Activated CD4-positive, alpha-beta T cell treated with anti-CD3 and anti-CD28 coated beads, Interleukin-2, Interleukin-4, amounts not matched to agents 100 ng/mL and 50 ng/mL, durations not matched to agents 16 hours and 8 hours (primary cell): ENCODE data around the gene SLC7A5.
"Not testable (repeated sequence)": the region's sequence is repeated elsewhere in the genome, so short reads cannot be mapped to it uniquely, and the experiment has no call there.

Experiments
- DNase-seq: peaks from one replicate; pipeline ENCODE4 v3.0.0-alpha.2; 2020; ENCODE audit warnings: low spot score

Gene SLC7A5

DNA sequence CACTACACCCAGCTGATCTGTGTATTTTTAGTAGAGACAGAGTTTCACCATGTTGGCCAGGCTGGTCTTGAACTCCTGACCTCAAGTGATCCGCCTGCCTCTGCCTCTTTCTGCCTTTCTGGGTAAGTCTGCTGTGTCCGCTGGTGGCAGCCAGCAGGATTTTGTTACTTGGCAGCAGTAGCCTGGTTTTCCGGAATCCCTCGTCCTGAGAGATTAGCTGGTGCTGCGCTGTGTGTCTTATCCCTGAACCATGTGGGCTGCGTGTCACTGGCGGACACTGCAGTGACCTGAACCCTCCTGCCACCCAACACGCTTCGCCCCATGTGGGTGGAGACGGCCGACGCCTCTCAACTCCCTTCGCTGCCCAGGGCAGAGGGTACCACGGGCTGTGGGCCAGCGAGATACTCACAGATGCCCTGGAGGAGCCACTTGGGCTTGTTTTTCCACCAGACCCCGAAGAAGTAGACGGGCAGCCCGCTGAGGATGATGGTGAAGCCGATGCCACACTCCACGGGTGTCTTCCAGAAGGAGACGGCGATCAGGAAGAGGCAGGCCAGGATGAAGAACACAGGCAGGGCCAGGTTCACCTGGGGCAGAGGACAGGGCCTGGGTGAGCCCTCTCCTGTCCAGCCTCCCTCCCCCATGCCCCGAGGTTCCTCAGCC, 35.2 kb downstream of the SLC7A5 start:
- DNase-seq, result no peak

DNA sequence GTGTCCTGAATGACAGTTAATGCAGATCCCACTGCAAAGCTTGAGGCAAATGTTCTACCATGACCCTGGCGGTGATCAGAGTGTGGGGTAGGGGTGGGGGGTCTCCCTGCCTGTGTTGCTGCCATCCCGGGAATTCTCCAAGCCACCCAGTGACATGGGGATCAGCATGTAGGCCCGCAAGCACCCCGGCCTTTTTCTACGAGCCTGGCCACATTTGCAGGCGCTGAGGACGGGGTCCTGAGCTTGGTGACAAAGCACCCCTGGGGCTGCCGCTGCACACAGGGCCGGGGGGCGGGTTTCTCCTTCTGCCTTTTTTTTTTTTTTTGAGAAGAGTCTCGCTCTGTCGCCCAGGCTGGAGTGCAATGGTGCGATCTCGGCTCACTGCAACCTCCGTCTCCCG, 35.8 kb downstream of the SLC7A5 start:
- no peak for DNase-seq

DNA sequence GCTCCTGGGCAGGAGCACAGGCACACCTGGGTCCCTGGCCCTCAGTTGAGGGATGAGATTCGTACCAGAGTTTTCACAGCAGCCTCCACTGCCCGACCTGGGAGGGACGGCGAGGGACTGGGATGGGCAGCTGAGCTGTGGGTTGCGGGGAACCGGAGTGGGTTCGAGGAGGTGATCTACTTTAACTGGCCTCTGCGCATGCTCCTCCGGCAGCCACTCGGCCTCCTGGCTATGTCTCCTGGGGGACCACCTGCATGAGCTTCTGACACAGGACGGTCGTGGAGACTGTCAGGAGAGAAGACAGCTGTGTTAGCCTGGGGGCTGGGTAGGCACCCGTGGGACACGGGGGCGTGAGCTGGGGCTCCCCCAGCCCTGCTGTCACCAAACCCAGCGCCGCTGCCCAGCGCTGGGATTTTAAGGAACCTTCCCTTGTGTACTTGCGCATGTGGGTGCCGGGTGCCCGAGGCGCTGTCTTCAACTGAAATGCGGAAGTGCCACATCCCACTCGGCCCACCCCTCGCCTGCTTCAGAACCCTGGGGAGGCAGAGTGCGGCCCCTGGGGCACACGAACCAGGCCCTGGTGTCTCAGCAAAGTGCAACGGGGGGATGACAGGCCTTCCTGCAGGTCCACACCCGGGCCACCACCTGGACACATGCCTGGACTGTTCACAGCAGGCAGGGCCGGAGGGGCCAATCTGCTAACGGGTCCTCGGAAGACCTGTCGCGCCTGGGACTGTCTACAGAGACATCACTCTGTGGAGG, 36.4 kb downstream of the SLC7A5 start:
- DNase-seq, result no peak

DNA sequence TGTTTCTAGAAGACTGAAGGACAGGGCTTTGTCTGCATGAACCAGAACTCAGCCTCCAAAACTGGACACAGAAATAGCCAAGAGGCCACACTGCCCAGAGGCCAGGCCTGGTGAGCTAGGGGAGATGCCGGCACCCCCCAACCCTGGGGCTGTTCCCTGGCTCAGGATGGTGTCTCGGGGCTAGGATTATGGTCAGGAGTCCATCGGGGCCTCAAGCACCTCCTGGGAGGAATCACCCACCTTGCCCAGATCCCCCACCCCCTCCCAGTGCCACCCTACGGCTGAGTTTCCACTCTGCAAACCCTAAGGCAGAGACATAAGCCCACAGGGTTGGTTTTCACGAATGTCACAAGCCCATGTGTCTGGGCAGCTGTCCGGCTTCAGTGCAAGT, 37.2 kb downstream of the SLC7A5 start:
- no peak for DNase-seq

- DNase-seq, result no peak
Observed at GRCh38 chr16:87831421-87832136, 37.7 kb downstream of the SLC7A5 start.

- DNase-seq, result no peak
Observed at GRCh38 chr16:87830673-87831420, 38.5 kb downstream of the SLC7A5 start.

- DNase-seq, result no peak
Observed at GRCh38 chr16:87829988-87830672, 39.2 kb downstream of the SLC7A5 start.

DNA sequence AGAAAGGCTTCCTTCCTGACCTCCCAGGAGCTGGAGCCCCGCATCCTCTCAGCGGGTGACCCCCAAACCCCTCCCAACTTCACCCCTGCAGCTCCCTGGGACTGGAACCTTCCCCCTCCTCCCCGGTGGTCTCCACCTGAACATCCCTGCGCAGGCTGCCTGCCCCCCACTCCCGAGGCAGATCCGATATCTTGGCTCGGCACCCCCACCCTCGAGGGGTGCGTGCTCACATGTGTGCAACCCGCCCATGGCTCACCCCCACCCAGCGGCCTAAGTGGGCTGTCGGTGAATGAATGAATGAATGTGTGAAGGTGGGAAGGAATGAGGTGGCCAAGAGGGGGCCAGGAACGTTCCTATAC, 39.7 kb downstream of the SLC7A5 start:
- no peak for DNase-seq

GRCh38 chr16:87828907-87829621, 40.2 kb downstream of the SLC7A5 start:
- DNase-seq, result no peak

DNA sequence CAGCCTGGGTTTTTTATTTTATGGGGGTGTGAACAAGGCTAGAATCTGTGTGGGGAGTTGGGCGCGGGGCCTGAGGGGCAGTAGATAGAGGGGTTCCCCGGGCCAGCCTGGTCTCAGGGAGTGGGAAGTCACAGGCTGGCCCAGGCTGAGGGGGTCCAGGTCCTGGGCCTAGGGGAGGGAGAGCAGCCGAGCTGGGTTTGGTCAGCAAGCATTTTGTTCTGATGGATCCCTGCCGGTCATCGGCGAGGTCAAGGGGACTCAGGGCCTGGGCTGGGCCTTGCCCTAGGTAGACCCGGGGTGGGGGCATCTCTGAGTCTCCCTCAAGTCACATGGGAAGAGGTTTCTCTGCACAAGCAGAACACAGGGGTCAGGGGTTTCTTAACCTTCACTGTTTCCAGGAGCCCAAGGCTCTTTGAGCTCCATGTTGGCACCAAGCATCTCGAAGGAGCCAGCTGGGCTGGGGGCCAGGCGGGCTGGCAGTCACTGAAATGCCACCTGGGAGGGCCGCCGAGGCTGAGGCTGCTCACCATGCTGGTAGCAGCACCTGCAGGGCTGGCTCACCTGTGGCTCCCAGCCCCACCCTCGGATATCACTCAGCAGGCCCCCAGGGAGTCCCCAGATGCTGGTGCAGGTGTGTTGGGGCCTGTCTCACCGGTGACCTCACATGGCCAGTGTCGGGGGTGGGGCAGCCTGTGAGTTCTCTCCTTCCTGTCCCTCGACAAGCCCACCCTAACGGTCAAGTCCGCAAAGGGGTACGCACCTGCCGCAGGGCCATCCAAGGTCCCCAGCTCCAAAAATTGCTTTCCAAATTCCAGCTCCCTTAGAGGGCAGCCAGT, 41.0 kb downstream of the SLC7A5 start:
- no peak for DNase-seq

GRCh38 chr16:87827588-87827915, 41.8 kb downstream of the SLC7A5 start:
- not testable (repeated sequence) for DNase-seq

- DNase-seq, result no peak
Observed at GRCh38 chr16:87826798-87827587, 42.3 kb downstream of the SLC7A5 start.

GRCh38 chr16:87826407-87826797, 42.9 kb downstream of the SLC7A5 start:
- not testable (repeated sequence) for DNase-seq

DNA sequence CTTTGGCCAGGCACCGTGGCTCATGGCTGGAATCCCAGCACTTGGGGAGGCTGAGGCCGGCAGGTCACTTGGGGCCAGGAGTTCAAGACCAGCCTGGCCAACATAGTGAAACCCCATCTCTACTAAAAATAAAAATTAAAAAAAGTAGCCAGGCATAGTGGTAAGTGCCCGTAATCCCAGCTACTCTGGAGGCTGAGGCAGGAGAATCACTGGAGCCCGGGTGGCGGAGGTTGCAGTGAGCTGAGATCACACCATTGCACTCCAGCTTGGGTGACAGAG, 43.5 kb downstream of the SLC7A5 start:
- not testable (repeated sequence) for DNase-seq

GRCh38 chr16:87824991-87825841, 44.1 kb downstream of the SLC7A5 start:
- DNase-seq, result no peak

GRCh38 chr16:87824016-87824990, 45.0 kb downstream of the SLC7A5 start:
- no peak for DNase-seq

- DNase-seq, result no peak
Observed at GRCh38 chr16:87823181-87823929, 46.0 kb downstream of the SLC7A5 start.
